AG08396 (cell line): ENCODE results near the gene WDR91.

Experiments used
- DNase-seq: peaks from one replicate; pipeline ENCODE4 v3.0.0; 2012; ENCODE audit warnings: low spot score, mixed read lengths

The WDR91 gene

DNA sequence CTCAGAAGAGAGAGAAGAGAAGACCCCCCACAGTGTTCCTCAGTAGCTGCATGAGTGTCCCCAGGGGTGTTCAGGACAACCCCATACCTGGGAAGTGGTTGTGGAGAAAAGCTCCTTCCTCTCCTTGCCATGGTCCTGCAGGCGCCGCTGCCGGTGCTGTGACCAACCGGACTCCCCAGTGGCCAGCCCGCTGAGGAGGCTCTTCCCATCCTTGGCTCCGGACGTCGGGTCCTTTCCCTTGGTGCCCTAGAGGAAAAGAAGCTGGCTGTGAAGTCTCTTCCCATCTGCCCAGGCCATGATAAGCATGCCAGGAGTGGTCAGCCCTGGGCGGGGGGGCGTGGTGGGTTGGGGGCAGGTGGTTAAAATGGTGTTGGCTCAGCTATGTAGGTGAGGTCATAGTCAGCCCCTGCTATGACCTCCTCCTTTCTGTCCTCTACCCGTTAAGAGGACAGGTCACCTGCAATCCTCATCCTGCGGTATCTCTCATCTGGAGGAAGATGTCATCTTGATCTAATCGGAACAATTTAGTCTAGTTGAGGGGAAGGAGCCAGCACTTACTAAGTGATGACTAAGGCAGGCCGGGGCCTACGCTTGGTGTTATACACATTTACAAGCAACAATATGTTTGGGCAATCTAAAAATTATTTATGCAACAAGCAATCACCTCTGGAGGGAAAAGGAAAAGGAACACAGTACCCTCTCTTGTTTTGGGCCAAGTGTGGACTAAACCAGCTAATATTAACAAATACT lies 13.2 kb downstream of the WDR91 start:
- DNase-seq: no peak

DNA sequence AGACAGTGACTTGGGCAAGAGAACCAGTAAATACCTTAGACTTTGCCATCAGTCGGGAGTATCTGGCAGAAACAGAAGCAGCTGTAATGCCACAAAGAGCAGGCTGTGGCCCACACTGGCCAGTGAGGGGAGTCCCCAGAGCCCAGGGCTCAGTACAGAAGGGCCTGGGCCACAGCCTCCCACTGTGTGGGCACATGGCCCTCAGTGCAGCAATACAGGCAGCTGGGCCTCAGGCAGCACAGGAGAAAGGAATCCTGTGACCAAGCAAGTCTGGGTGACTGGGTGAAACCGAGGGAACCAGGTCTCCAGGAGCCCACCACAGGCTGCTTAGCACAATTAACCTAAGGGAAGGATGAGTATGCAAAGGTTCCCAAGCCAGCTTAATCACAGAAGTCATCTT lies 14.0 kb downstream of the WDR91 start:
- no peak for DNase-seq

DNA sequence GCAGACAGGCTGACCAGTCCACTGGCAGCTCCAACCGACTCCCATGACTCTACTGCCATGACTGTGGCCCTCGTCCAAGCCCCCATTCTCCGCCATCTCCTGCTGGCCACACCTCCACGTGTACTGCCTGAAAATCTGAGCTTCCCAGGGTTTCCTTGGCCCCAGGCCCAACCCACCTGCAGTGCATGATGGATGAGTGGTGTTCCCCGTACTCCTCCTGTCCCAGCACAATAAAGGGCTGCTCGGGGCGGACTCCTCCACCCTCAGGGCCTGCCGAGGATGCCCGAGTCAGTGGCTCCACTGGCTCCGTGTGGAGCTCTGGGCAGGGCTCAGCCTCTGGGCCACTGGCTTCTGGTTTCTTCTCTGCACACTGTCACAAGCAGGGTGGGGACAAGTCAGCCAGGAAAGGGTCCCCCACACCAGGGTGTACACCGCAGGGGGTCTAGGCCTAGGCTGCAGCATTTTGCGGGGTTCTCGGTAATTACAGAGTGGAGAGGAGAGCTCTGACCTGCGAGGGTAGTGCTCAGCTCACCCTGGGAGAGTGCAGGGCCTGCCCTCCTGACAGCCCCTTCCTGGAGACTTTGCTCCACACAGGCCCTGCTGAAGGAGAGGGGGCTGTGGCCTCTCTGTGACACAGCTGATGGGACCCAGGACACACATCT lies 15.2 kb downstream of the WDR91 start:
- DNase-seq: no peak

DNA sequence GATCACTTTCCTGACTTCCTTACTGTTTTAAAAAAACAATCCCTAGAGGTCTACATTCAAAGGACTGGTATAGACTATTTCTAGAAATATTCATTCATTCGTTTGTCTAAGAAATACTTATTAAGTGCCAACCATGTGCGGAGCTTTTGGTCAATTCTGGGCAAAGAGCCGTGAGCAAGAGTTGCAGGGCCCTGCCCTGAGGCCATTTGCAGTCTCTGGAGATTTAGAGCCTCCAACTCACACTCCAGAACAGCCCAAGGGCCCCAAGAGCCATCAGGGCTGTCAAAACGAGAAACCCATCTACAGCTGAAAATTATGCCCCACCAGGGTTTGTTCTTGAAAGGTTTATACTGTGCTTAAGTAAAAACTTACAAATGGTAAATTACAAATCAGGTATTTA lies 16.2 kb downstream of the WDR91 start:
- no peak for DNase-seq

DNA sequence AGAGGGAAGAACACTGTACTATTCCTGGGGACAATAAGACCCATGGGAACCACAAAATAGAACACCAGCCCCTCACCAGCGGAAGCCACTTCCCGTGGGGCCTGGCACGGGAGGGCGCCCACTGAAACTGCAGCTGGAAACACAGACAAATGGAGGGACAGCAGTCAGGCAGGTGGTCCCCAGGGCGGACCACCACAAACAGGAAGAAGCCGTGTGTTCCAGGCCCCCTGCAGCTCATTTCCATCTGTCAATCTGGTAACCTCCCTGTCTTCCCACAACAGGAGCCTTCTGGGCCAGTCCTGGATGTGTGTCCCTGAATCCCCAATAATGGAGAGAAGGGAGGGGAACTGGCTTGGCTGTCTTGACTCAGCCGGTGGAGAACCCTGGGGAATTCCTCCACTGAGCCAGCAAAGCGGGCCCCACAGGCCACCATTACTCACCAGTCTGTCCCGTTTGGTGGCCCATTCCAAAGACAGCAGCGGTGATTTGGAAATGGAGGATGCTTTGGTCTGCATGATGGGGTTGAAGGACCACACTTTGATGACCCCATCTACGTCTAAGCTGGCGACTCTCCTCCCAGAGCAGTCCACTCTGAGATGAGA lies 16.7 kb downstream of the WDR91 start:
- DNase-seq: no peak

DNA sequence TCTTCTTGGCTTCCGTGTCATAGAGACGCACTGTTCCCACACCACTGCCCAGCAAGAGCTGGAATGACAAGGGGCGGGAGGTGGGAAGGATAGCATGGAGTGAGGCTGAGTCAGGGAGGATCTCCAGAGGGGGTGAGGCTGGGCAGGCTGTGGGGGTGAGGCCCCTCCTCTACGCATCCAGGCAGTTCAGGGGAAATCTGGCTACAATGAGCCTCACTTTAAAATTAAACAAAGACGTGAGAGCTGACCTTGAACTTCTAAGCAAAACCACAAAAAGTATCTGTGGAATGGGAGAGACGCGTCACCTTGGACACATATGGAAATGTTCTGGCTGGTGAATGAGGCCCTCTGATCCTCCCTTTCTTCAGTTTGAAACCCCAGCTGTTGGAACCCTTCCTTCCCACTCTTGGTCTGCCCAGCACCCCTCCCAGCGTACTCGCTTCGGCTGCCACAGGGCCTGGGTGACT lies 17.7 kb downstream of the WDR91 start:
- DNase-seq: peak; percentile 88

DNA sequence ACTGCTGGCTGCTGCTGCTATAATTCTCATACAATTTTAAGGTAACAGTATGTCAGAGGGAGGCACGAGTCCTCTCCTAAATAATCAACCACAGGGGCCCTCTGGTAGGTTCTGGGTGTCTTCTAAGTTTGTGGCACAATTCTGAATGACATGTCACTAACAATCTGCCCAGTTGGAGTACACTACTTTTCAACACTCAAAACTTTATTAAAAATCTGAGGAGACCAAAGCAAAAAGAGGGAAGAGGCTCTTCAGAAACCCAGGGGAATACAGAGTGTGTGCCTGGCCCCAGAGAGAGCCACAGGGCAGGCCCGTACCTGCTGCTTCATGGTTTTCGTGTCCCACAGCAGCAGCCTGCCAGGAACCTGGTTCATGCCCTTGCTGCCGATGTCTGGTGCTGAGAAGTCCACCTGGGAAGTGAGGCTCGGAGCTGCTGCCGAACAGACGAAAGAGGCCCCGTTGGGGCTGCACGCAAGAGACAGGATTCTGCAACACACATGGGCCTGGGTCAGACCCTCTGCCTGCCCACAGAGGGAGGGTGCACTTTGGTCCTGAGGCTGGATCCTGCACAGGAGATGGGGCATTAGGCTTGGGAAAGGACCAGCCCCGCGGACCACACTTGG lies 18.3 kb downstream of the WDR91 start:
- DNase-seq: no peak

DNA sequence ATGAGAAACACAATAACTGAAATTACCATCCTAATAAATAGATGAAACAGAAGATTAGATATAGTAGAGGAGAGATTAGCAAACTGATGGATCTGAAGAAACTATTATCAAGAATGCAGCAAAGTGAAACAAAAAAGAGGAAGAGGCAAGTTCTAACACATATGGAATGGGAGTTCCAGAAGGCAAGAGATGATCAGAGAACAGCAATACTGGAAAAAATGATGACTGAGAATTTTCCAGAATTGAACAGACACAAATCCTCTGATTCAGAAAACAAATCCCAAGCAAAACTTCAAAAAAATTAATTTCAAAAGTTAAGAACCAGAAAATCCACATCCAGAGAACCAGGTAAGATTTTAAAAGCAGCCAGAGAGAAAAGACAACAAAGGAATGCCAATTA lies 20.6 kb downstream of the WDR91 start:
- DNase-seq: no peak

DNA sequence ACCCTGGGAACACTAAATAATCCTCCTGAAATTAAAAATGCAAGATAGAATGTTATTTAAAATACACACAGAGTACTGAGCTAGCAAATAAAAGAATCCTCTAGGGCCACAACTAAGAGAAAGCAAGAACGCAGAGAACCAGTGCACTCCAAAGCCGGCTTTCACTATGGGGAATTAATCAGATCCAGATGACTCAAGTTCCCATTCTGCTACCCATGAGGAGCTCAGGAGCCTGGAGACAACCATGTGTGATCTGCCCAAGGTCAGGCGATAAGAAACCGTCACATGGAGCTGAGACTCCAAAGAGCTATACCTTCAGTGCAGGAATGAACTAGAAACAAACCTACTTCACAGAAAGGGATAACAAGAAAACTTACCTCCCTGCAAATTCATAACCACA lies 21.4 kb downstream of the WDR91 start:
- DNase-seq: no peak

DNA sequence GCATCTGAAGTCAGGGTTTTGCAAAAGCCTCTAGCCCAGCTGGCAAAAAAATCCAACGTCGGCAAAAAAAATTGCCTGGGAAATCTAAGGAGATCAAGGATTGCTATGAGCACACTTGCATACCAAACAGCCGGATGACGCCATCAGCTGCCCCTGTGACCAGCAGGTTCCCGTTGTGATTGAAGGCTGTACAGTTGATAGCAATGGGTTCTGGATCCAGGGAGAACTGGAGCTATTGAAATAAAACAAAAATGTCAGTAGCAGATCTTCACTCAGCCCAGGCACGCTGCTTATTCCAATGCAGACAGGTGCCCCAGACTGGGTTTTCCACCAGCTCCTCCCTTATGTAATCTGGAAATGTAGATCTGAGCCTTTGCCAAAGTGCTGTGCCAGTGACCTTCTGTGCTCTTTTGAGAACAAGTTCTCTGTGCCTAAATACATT lies 22.1 kb downstream of the WDR91 start:
- no peak for DNase-seq

DNA sequence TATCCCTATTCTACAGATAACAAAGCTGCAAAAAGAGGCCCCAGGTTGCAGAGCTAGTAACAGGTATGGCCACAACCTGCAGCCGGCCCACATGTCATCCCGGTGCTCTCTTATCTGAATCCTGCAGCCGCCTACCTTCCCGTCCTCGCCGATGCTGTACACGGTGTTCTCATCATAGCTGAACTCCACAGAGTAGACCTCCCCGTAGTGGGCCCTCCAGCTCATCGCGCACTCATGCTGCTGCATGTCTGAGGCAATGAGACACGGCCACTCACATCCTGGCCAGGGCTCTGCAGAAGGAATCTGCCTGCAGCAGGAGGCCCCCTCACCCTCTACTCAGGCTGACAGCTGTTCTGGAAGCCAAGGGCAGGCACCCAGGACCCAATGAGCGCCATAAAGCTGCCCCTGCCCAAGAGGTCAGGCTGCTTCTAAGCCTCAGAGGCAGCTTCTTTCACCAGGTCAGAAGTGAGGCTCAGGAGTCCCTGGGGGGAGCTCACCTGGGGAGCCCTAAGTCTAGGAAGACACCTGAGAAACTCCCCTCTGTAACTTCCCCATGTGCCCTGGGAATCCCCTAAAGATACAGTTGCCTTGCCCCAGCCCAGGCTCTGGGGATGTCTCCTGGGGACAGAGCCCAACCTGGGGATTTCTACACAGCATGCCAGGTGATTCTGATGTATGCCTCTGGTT lies 22.9 kb downstream of the WDR91 start:
- DNase-seq: no peak

DNA sequence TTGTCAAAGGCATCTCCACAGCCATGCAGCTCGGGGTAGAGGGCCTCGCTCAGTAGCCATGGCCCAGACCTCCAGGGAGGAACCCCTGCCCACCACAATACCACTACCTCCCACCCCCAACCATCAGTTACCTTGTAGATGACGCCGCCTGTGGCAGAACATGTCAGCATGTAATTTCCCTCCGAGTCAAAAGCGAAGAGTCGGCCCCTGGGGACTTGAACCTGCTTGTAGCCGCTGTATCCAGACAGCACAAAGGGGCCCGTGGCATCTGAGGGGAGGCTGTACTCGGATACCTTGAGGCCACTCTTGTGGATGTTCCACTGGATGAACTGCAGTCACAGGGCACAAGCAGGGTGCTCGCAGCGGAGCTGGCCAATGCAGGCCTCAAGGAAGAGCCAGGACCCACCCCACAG lies 24.5 kb downstream of the WDR91 start:
- DNase-seq: no peak

DNA sequence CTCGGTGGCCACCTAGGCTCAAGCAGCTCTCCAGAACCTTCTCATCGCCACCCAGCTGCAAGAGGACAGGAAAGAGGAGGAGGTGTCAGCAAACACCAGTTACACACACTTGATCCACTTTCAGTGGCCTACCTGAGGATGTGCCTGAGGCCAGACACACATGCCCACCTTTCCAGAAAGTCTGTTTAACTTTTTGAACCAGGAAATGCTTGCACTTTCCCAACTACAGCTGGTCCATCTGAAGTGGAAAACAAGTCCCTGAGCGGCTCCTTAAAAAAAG lies 25.1 kb downstream of the WDR91 start:
- DNase-seq: no peak

DNA sequence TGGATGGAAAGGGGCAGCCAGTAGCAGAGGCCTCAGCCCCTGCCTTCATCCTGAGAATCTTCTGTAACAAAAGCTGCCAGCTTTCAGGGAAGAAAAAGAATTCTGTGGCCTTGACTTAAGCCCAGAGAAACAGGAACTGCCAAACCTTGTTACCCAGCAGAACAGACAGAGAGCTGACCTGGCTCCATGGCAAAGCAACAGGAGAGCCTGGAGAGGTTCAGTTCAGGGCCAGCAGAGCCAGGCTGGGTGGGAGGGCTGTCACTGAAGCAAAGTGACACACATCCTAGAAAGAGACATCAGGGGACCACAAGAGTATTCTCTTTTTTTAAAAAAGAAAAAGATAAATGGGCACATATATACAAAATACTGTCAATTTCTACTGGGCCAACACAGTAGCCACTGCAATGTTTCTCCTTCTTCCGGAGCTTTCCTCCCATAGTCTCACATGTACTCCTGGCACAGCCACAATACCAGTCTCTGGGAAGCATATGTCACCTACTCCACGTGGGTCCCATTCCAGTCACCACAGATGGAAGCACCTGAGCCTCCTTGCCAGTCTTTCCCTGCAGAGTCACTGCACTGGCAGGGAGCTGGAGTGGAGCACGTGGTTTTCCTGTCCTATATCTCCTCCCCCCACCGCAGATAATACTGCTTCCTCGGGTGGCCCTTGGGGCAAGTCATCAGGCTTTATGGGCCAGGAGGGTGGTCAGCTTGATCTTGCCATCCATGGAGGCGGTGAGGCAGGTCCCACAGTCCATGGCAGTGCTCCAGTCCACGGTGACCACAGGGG lies 25.7 kb downstream of the WDR91 start:
- DNase-seq: no peak

DNA sequence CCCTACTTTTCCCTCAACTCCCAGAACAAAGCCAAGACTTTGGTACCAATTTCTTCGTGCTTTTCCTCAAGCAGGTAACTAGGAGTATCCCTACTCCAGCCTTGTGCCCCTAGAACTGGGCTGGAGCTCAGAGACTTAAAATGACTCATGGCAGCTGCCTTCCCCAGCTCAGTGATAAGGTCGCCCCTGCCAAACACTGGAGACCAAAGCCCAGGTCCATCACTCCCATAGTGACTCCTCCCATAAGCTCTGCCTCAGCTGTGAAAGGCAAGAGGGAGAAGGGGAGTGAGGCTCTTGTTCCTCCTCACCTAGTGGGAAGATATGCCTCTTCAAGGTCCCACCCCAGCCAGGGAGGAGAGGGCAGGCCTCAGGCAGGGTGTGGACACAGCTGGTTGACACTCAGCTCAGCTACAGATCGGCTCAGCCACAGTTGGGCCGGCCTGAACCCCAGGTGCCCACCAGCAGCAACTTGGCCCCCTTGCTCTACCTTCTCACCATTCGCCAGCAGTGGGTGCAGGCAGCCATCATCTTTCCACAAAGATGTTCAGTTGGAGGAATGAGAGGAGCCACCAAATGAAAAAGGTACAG lies 27.0 kb downstream of the WDR91 start:
- no peak for DNase-seq

DNA sequence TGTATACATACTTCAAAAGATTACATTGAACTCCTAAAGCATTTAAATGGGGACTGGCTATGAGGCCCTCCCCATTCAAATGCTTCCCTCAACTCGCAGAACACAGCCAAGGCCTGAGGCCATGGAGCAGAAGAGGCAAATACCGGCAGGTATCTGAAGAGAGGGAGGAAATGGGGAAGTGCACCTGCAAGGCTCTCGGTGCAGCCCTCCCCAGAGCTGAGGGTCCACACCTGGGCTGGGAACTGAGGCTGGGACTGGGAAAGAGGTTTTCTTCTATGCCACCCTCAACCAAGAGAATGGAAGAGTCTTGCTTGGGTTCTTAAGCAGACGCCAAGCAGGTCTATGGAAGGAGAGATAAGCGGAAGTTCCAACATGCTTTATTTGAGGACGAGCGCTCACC lies 27.8 kb downstream of the WDR91 start:
- DNase-seq: no peak

DNA sequence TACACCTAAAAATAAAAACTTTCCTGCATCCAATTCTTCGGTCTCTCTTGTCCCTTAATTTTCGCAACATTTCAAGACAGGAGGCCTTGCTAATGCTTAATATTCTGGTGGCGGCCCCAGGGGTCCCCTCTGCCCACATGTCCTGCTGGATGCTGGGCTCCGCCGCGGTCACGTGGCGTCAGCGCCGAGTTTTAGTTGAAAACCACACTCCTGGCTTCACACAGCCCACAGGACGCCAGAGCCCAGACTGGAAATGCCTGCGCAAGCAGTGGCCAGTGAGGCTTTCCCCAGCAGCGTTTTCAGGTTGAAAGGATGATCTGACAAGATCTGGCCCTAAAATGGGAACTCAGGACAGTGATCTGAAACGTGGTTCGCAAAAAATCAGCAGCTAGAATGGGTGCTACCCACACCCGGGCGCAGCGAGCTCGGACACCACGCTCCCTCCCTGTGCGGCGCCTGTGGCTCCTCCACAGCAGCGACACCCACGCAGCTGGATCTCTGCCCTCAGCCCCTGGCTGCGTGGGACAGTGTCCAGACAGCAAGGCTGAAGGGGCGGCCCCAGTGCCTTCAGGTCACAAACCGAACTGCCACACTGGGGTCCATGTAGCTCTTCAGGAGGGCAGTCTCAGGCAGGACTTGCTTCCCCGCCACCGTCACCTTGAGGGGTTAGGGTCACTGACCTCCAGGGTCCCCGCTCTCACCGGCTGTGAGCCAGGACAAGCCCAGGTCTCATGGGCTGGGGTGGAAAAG lies 29.2 kb downstream of the WDR91 start:
- no peak for DNase-seq

DNA sequence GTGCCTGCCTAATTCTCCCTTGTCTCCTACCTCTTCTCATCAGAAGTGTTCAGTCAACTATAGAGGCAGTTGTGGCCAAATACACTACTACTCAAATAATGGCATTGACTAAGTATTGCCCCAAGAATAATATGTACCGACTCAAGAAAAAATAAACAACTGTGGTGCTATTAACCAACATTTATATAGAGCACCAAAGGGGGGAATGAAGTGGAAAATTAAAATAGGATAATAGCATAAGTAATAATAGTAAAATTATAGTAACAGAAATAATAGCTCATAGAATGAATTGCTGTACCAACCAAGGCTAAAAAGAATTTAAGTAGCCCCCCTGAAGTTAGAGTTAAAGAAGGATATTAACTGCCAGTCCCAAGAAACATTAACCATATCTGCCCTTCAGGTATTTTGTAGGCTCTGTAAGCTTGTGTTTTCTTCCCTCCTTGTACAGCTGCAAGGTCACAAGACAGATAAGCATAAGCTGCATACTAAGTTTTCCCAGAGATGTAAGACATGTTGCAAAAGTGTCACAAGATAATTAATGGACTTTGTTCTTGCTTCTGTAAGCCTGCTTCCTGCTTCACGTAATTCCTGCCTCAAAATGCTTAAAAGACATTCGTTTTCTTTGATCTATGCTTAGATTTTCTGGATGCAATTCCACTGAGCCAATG lies 29.9 kb downstream of the WDR91 start:
- no peak for DNase-seq

DNA sequence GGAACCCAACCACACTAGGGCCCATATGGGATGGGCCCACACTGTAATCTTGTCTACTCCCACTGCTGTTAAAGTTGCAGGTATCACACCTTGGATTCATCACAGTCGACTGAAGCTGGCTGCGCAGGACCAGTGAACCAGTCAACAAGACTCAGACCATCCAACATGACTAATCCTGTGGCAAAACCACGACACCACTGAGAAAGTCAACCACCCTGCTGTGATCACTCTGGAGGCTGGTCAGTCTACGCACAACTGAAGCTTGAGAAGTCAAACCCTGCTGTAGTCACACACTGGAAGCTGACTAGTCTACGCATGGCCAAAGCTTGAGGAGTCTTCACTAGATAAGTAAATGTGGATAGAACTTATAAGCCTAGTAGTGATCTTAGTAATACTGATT lies 31.2 kb downstream of the WDR91 start:
- DNase-seq: no peak

DNA sequence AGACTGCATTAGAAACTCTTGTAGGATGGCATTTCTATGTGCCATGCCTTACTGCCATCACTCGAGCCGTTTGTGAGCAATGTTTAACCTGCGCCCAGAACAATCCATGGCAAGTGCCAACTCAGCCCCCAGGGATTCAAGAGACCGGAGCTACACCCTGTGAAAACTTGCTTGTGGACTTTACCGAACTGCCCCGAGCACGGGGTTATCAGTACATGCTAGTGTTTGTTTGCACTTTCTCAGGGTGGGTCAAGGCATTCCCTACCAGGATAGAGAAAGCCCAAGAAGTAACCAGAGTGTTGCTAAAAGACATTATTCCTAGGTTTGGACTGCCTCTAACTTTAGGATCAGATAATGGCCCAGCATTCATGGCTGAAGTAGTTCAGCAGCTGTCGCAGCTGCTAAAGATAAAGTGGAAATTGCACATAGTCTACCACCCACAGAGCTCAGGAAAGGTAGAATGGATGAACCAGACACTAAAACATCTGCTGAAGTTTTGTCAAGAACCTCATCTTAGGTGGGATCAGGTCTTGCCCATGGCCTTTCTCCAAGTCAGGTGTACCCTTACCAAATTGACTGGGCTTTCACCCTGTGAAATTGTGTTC lies 31.9 kb downstream of the WDR91 start:
- DNase-seq: no peak
